Activated T-helper 1 cell treated with Interleukin-2 at 50 U/mL for 16 hours (primary cell): Measurements from ENCODE around the gene JCAD.
"Not testable (repeated sequence)": the region's sequence is repeated elsewhere in the genome, so short reads cannot be mapped to it uniquely, and the experiment has no call there.

ENCODE experiments used
- DNase-seq: peaks from one replicate; pipeline ENCODE4 v3.0.0-alpha.2; 2020; ENCODE audit warnings: low read depth

JCAD gene

GRCh38 chr10:29987471-29987870 lies 71.9 kb downstream of the JCAD start:
- no peak for DNase-seq

GRCh38 chr10:29982997-29983648 lies 76.3 kb downstream of the JCAD start:
- DNase-seq = no peak

DNA sequence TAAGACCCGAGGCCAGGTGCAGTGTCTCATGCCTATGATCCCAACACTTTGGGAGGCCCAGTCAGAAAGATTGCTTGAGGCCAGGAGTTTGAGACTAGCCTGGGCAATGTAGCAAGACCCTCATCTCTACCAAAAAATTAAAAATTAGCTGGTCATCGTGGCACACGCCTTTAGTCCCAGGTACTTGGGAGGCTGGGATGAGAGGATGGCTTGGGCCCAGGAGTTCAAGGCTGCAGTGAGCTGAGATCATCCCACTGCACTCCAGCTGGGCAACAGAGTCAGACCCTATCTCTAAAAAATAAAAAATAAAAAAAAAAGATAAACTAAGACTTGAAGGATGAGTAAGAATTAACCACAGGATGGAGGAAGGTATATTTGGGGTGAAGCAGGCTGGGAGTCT lies 77.9 kb downstream of the JCAD start:
- no peak for DNase-seq

GRCh38 chr10:29980084-29980483 lies 79.3 kb downstream of the JCAD start:
- no peak for DNase-seq

GRCh38 chr10:29979421-29979779 lies 80.0 kb downstream of the JCAD start:
- not testable (repeated sequence) for DNase-seq

GRCh38 chr10:29977171-29977570 lies 82.2 kb downstream of the JCAD start:
- DNase-seq = no peak

DNA sequence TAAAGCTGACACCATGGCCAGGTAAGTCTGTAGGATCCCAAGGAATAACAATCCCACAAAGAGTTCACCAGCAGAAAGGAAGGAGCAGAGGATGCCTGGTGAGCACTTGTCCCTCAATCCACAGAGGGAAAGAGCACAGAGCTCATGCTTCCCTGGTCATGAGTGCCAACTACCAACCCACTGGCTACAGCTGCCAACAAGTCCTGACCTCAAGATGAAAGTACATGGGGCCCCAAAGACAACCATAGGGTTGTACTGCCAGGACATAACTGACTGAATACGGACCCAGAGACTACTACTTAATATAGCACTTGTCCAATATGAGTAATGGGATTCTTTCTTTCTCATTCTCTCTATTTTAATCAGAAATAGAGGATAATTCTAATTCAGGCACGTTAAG lies 83.3 kb downstream of the JCAD start:
- no peak for DNase-seq

- no peak for DNase-seq
Observed at GRCh38 chr10:29974773-29975172, 84.6 kb downstream of the JCAD start.

GRCh38 chr10:29973921-29974320 lies 85.5 kb downstream of the JCAD start:
- no peak for DNase-seq

DNA sequence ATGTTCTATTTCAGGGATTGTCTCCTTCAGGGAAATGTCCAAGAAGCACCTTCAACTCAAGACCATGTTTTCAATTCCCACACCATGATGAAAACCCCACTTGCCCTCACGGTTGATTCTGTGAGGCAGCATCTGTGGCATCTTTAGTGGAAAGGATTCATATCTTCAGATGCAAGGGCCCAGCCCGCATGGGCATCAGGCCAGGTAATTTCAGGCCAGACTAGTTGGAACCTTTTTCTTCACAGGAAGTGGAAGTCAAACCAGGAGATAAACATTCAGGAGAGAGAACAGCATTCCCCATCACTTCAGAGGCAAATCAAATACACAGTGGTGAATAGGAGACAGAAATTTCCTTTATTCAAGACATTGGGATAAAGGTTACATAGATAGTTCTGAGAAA lies 88.8 kb downstream of the JCAD start:
- DNase-seq = no peak

DNA sequence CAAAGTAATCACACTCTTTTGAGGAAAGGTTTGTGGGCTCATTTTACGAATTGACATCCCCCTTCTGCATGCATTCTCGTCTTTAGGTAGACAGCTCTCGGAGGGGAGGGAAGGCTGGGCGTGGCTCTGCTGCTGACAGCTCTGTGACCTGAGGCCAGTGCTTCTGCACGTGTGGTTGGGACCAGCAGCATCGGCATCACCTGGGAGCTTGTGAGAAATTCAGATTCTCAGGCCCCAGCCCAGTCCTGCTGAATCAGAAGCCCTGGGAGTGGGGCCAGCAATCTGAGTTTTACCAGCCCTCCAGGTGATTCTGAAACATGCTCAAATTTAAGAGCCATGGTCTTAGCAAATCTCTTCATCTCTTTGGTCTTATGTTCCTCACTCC lies 89.4 kb downstream of the JCAD start:
- DNase-seq = no peak

- DNase-seq = no peak
Observed at GRCh38 chr10:29969255-29970011, 90.0 kb downstream of the JCAD start.

GRCh38 chr10:29968585-29968984 lies 90.8 kb downstream of the JCAD start:
- no peak for DNase-seq

DNA sequence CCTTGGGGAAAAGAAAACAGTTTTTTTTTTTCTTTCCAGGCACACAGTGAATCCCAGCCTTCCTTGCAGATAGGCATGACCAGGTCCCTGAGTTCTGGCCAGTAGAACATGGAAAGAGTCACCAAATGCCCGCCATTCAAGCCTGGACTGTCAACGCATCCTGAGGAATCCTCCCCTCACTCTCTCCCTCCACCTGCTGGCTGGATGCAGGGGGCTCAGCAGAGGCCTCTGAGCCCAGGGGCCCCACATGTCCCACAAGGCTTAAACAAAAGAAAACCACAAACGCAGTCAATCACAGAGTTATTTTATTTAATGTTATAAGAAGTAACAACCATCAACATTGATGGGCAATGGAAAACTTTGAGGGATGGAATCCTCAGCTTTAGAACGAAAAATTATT lies 93.1 kb downstream of the JCAD start:
- DNase-seq = no peak
